Measurements from ENCODE around the gene SLC46A2. TPM values are rescaled to one million over a fixed set of nuclear protein-coding genes. Genes with fewer than 3 reads are reported as not detected.

The SLC46A2 gene
- total RNA-seq, 1 donor from 2014 or later: not detected

GRCh38 chr9:112873773-112874405 lies 16.8 kb downstream of the SLC46A2 start:
- H3K27ac Mint-ChIP-seq: no peak overlapping the region
- TF ChIP-seq CTCF (IDR thresholded peaks at IDR 0.05; ENCODE audit: unreplicated experiment): no peak

DNA sequence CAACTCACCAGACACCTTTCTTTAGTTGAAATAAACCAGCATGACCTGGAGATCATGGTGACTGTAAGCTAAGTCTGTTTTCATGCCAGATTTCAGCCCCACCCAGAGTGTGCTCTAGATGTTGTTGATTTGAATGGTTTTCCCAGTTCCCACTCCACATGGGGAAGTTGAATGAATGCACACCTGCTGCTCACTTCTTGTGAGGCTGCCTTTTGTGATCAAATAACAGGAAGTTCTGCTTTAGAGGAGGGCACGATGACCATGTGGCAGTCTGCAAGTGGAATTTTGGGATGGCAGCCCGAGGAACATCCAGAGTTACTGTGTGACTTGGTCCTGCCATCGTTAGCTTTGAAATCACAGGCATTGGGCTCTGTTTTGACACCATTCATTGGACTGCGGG lies 18.7 kb downstream of the SLC46A2 start:
- H3K36me3 Mint-ChIP-seq: peaks cover 18% of the 10 kb centered on the region
- DNase-seq (ENCODE audit: low spot score in 2 of 2, unreplicated experiment in 2 of 2): no peak
- TF ChIP-seq CTCF (IDR thresholded peaks at IDR 0.05; ENCODE audit: unreplicated experiment): no peak
- no peaks in the 10 kb centered on the region for H3K27me3 Mint-ChIP-seq (ENCODE audit: low read depth)
- H3K4me3 Mint-ChIP-seq: no peak overlapping the region
- no peaks in the 10 kb centered on the region for H3K9me3 Mint-ChIP-seq
- no peaks in the 10 kb centered on the region for H3K4me1 Mint-ChIP-seq
- H3K27ac Mint-ChIP-seq: no peak overlapping the region

More at GRCh38 chr9:112873773-112874405, 16.8 kb downstream of the SLC46A2 start:
- Mint-ChIP-seq H3K27me3 (ENCODE audit: low read depth) (no peaks in the 10 kb centered on the region), H3K4me1 (no peaks in the 10 kb centered on the region), H3K4me3 (no peak overlapping the region), H3K9me3 (no peaks in the 10 kb centered on the region), H3K36me3 (peaks cover 9% of the 10 kb centered on the region)
- no peak for DNase-seq (ENCODE audit: low spot score in 2 of 2, unreplicated experiment in 2 of 2)

DNA sequence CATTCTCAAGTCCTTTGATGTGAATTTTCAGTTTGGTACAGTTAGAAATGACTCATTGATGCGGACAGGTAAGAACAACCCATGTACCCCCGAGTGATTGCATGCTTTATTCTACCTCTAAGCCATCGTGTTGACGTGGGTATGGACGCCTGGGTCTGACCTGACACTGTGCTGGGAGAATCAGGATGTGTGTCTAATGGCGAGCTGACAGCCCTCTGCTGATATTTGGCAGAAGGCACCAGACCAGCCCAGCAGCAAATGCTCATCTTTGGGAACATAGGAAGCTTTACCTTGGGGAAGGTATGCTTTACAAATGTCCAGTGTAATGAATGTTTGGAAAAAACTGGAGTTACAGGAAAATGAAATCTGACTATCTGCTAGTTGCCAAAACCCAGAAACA lies 20.1 kb downstream of the SLC46A2 start:
- no peak for DNase-seq (ENCODE audit: low spot score in 2 of 2, unreplicated experiment in 2 of 2)
- Mint-ChIP-seq H3K27ac (no peak overlapping the region), H3K27me3 (ENCODE audit: low read depth) (no peaks in the 10 kb centered on the region), H3K9me3 (no peaks in the 10 kb centered on the region), H3K36me3 (peaks cover 19% of the 10 kb centered on the region), H3K4me1 (no peaks in the 10 kb centered on the region), H3K4me3 (no peak overlapping the region)
- TF ChIP-seq CTCF (IDR thresholded peaks at IDR 0.05; ENCODE audit: unreplicated experiment): no peak

GRCh38 chr9:112869917-112870316 lies 20.8 kb downstream of the SLC46A2 start:
- no peak overlapping the region for H3K4me3 Mint-ChIP-seq
- H3K4me1 Mint-ChIP-seq: no peaks in the 10 kb centered on the region
- H3K27ac Mint-ChIP-seq: no peak overlapping the region

DNA sequence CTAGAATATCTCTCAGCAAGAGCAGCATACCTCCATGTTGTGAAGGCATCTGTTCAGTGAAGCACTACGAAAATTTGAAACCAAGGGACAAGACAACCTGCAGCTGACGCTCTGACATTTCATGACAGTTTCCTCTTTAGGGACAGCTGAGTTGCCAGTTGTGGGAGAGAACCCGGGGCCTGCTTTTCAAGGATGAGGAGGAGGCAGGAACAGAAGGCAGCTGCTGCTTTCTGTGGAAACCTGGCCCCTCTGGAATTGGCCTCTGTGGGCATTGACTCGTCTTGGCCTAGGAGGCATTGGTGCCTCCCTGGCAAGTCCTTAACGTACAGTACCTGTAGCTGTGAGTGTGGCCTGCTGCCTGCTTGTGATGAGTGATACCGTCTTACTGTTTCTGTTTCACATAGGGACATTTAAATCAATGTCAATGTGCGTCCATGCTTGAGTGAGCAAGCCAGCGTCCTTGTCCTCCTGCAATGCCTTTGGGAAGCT lies 21.6 kb downstream of the SLC46A2 start:
- Mint-ChIP-seq H3K9me3 (no peaks in the 10 kb centered on the region), H3K27ac (no peak overlapping the region), H3K36me3 (peaks cover 19% of the 10 kb centered on the region), H3K27me3 (ENCODE audit: low read depth) (no peaks in the 10 kb centered on the region), H3K4me1 (no peaks in the 10 kb centered on the region), H3K4me3 (no peak overlapping the region)
- no peak for TF ChIP-seq CTCF (IDR thresholded peaks at IDR 0.05; ENCODE audit: unreplicated experiment)
- DNase-seq (ENCODE audit: low spot score in 2 of 2, unreplicated experiment in 2 of 2): no peak

More at GRCh38 chr9:112869917-112870316, 20.8 kb downstream of the SLC46A2 start:
- no peaks in the 10 kb centered on the region for H3K27me3 Mint-ChIP-seq (ENCODE audit: low read depth)
- H3K9me3 Mint-ChIP-seq: no peaks in the 10 kb centered on the region
- DNase-seq (ENCODE audit: low spot score in 2 of 2, unreplicated experiment in 2 of 2): no peak
- no peak for TF ChIP-seq CTCF (IDR thresholded peaks at IDR 0.05; ENCODE audit: unreplicated experiment)
- H3K36me3 Mint-ChIP-seq: peaks cover 19% of the 10 kb centered on the region
